Measurements from ENCODE around the gene AOC2.

DNA sequence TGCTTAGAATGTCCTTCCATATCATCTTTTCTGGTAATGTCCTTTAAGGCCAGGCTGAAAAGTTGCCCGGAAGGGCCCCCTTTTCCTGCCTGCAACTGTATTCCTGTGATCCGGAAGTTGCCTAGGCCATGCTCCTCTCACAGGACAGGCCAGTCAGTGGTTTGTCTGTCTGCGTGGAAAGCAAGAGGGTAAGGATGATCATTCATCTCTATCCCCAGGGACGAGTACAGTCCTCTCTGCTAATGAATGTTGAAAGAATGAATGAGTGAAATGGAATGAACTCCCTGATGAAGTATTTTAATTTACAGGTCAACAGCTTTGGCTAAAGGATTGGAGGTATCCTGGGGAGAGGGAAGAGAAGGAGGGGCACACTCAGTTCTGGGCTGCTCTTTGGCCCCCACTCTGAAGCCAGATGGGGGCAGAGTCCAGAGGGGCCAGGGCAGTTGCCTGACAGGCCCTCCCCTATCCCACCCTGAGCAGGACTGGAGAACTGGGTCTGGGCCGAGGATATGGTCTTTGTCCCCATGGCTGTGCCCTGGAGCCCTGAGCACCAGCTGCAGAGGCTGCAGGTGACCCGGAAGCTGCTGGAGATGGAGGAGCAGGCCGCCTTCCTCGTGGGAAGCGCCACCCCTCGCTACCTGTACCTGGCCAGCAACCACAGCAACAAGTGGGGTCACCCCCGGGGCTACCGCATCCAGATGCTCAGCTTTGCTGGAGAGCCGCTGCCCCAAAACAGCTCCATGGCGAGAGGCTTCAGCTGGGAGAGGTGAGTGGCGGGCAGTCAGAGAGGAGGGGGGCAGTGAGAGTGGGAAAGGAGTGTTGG, 9.8 kb downstream of the AOC2 start:
- TF ChIP-seq, protein P1, sequence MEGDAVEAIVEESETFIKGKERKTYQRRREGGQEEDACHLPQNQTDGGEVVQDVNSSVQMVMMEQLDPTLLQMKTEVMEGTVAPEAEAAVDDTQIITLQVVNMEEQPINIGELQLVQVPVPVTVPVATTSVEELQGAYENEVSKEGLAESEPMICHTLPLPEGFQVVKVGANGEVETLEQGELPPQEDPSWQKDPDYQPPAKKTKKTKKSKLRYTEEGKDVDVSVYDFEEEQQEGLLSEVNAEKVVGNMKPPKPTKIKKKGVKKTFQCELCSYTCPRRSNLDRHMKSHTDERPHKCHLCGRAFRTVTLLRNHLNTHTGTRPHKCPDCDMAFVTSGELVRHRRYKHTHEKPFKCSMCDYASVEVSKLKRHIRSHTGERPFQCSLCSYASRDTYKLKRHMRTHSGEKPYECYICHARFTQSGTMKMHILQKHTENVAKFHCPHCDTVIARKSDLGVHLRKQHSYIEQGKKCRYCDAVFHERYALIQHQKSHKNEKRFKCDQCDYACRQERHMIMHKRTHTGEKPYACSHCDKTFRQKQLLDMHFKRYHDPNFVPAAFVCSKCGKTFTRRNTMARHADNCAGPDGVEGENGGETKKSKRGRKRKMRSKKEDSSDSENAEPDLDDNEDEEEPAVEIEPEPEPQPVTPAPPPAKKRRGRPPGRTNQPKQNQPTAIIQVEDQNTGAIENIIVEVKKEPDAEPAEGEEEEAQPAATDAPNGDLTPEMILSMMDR (conservative IDR thresholded peaks at IDR 0.05; ENCODE audit: low read depth, low read length), result no peak
- TF ChIP-seq EZH2 (IDR thresholded peaks at IDR 0.05; ENCODE audit: low read length, unreplicated experiment) (no peak), EZH2phosphoT487 (IDR thresholded peaks at IDR 0.05; ENCODE audit: borderline replicate concordance, low read length) (no peak)
